Dedifferentiated amniotic fluid mesenchymal stem cell (primary cell): ENCODE data around the gene PTMA.
"Not testable (repeated sequence)": the region's sequence is repeated elsewhere in the genome, so short reads cannot be mapped to it uniquely, and the experiment has no call there.

Experiments used
- DNase-seq: peaks from one replicate; pipeline ENCODE4 v3.0.0-alpha.2; 2016; ENCODE audit errors: extremely low spot score

Gene PTMA

GRCh38 chr2:231696004-231696367, 12.3 kb upstream of the PTMA start:
- peak; percentile 58 for DNase-seq

- DNase-seq, result no peak
These were observed 9.3 kb upstream of the PTMA start for GRCh38 chr2:231699006-231699405.

DNA sequence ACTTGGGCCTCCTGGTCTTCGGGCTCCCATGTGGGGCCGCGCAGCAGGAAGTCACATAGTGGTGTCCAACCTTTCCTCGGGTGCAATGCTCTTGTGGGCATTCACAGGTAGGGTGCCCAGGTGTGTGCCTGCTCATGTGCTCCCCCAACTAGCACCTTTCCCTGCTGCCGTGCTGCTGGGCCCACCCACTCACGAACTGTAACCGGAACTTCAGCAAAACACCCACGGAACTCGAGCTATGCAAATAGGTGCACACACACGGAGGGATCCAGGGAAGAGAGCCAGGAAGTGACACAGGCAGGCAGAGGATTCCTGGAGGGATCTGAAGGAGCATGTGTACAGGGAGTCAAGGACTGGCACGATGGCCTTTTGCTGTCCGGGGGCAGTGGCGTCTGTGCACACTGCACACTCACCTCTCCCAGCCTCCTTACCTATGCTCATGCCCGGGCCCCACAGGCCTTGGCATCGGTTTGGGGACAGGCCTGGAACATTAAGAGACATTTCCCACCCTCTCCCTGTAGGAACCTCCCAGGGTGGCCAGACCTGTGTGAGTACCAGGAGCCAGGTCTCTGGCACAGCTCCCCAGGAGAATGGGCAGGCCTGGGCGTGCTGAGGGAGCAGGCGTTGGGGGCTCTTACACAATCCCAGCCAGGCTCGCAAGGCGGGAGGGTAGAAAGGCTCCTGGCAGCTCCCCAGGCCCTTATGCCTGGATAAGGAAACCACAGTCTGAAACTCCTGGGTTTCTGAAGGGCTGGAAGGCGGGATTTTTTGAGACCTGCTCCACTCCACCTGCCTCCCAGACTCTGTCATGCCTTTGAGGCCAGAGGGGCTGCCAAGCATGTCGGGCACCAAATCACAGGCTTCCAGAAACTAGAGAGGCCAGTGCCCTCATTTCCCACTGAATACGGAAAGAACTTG, 6.6 kb upstream of the PTMA start:
- DNase-seq, result no peak

DNA sequence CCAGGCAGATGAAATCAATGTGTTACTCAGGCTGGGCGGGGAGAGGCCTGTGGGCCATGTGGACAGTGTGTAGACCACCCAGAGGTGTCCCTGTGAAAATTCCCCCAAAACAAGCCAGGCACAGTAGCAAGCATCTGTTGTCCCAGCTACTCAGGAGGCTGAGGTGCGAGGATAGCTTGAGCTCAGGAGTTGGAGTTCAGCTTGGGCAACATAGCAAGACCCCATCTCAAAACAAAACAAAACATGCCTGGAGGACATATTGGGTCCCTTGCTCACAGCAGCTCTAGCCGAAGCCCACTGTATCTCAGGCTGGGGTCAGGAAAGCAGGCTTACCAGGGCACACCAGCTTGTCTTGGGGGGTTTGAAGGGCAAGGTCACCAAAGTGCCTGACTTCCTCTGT, 4.3 kb upstream of the PTMA start:
- DNase-seq, result no peak

DNA sequence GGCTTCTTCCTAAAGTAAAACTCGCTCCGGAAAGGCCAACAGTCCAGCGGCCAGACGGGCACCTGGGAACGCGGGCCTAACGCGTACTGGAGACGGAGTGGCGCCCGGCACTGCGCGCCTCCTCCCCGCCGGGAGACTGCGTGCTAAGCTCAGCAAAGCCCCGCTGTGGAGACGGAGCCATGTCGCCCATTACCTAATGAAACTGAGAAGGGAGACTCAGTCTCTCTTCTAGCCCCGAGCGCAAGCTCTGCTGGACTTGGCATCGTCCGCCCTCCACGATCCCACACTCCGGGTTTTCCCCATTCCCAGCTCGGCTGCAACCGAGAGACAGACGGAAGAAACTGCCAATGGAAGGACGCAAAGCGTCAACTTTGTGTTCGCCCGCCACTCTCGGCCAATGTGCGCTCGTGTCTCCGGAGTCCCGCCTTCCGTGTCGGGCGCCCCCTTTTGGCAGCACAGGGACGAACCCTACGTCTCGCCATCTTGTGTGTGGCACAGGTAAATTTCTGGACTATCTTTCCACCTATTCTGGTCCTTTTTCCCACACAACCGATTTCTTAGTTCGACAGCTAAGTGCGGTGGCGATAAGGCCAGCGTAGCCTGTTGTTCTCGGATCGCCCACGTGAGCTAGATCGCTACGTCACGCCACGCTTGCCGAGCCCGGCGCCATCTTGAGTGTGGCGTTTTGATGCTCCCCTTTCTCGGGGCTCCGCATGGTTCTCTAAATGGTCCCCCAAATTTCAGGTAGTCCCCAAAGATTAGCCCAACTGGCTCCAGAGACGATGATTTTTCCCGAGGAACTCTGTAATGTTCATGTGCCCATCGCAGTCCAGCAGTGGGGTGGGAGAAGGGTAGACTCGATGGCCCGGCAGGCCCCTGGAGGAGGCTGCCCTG, 1.3 kb upstream of the PTMA start:
- peak; percentile 98 for DNase-seq

DNA sequence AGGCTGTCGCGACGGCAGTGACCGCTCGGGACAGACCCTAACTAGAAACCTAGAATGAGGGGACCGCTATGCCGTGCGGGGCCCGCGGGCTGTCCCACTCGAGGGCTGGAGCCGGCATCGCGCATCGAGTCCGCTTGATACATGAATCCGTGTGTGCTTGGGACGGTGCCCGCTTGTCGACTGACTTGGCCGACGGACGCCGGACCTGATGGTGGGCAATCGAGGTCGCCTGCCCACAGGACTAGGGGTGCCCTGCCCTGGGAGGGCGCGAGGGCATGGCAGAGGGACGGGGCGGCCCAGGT, 749 bp upstream of the PTMA start:
- DNase-seq, result no peak

DNA sequence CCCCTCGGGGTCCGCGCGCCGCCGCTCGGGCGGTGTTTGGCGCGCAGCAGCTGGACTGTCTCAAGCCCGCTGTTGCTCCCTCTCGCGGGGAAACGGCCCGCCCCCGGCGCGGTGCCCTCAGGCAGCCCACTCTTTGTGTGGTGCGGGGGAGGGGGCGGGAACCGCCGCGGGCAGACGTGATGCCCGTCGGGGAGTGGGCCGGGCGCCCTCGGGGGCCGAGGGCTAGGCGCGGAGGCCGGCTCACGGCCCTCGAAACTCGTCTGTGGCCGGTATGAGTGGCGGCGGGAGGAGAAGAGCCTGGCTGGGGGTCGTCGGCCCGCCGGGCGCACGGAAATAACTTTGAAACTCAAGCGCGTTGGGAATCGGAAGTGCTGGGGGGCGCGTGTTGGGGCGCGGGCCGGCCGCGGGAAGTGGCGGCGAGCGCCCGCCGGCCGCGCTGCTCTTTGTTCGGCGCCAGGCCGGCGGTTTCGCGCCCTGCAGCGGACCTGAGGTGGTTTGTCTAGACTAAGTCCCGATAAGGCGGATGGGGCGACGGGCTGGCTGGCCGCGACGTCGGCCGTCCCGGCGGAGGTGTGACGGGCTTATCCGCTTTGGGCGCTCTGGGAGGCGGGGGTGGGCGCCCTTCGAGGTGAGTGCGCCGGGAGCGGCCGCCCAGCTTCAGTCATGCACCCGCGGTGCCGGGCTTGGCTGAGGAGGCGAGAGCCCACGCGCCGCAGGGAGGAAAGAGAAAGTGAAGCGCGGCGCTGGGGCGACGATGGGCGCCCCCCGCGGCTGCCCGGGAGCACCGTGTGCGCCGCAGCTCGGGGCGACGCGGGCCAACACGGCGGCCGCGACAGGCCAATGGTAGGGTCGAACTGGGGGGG, 679 bp downstream of the PTMA start:
- DNase-seq, result no peak

- DNase-seq, result no peak
These were observed 1.3 kb downstream of the PTMA start for GRCh38 chr2:231709636-231709980.

GRCh38 chr2:231709981-231710798, 1.9 kb downstream of the PTMA start:
- peak; percentile 67 for DNase-seq

GRCh38 chr2:231710799-231711676, 2.7 kb downstream of the PTMA start:
- no peak for DNase-seq

GRCh38 chr2:231711677-231712450, 3.5 kb downstream of the PTMA start:
- no peak for DNase-seq

- DNase-seq, result not testable (repeated sequence)
These were observed 4.2 kb downstream of the PTMA start for GRCh38 chr2:231712451-231713021.

GRCh38 chr2:231713406-231713729, 5.0 kb downstream of the PTMA start:
- DNase-seq, result not testable (repeated sequence)

DNA sequence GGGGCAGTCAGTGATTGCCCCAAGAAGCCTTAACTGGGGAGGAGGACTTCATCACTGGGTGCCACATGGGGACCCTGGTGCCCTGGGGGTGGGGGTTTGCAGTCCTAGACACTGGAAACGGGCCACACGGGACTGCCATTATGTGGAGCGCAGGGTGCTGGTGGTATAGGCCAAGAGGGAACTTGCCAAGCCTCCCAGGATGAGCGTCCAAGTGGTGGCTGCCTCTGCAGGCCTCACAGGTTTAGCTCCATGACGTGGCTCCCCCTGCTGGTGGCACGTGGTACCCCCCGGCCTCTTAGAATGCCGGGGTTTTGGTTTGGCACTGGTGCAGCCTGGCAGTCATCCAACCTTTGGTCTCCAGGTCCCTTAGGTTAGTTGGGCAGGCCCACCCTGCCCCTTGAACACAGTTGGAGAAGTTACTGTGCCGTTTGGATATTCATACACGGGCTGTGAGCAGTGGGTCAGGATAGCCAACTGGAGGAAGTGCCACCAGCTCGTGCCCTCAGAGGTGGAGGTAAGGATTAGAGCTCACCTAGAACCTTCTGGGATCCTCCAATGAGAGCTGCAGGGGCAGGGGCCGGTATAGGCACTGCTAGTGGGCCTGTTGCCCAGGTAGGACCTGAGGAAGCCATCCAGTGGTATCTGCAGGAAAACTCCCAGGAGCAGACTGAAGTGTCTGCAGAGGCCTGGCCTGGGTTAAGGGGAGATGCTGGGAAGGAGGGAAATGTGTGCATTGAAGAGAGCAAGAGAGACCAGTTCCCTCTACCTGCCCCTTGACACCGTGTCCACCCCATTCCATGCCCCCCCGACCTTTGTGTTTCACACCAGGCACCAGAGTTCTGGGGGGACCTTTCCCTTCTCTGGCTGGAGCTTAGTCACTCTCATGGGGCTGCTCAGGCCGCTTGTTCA, 5.7 kb downstream of the PTMA start:
- DNase-seq, result peak; percentile 78

- peak; percentile 37 for DNase-seq
These were observed 6.5 kb downstream of the PTMA start for GRCh38 chr2:231714639-231715498.

DNA sequence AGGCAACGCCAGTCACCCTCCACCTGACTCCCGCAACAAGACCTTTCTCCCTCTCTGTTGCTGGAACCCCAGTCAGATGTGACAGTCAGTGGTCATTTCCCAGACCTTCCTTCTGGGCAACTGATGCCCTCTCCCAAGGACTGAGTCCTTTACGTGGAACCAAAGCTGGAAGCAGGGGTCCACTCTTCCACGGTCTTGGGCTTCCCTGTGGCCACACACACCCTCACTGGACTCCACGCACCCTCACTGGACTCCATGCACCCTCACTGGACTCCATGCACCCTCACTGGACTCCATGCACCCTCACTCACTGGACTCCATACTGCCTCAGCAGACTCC, 7.1 kb downstream of the PTMA start:
- no peak for DNase-seq

DNA sequence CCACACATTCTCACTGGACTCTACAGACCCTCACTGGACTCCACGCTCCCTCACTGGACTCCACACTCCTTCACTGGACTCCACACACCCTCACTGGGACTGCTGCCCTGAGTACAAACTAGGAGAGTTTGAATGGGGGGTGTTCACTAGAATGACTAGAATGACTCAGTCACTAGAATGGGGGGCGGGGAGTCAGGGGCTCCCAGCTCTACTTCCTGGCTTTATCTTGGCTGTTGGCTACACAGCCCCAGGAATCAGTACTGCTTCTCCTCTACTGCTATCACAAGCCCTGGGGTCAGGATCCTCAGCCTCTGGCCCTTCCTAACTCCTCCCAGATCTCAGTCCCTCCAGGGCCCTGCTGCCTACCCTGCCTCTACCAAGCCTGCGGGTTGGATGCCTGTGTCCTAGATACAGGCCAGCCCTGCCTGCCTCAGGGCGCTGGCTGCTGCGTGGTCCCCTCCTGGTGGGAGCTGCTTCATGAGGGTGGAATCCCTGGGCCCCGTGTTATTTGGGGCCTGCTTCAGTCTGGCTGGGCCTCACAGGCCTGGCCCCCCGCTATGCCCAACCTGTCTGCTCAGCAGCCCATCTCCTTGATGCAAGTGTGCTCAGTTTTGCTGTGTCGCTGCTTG, 7.8 kb downstream of the PTMA start:
- DNase-seq, result no peak
